Activated naive CD4-positive, alpha-beta T cell treated with Interleukin-2 at 50 U/mL for 16 hours (primary cell): ENCODE data around the gene FAM83G.

Source experiments
- DNase-seq: peaks from one replicate; pipeline ENCODE4 v3.0.0-alpha.2; 2020

Gene FAM83G

DNA sequence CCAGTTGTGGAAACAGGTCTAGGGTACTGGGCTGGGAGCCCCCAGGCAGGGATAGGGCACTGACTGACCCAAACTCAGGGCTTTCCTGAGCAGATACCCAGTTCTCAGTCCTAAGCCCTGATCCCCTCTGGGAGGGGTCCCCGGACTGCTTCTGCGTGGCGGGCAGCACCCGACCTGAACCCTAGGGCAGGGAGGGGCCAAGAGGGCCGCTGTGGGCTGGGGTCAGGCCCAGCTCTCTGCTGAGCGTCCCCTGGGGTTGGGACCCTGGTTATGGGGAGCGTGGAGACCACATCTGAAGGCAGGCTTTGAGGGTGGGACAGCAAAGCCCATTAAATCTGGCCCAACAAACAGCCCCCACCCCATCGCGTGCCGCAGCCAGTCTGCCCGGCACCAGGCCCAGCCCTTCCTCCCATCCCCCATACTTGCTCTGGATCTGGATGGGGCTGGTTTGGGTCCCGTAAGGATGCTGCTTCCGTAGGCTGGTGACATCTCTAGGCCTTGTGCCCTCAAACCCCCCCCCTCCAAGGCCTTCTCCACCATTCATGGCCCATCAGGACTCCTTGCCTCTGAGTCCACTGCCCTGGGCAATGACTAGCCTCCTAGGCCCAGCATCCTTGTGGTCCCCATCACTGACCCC lies 691 bp upstream of the FAM83G start:
- DNase-seq = no peak

- DNase-seq = peak; percentile 58
Observed at GRCh38 chr17:19003543-19004420, 782 bp downstream of the FAM83G start.

GRCh38 chr17:19002805-19003542 lies 1.6 kb downstream of the FAM83G start:
- DNase-seq = no peak

DNA sequence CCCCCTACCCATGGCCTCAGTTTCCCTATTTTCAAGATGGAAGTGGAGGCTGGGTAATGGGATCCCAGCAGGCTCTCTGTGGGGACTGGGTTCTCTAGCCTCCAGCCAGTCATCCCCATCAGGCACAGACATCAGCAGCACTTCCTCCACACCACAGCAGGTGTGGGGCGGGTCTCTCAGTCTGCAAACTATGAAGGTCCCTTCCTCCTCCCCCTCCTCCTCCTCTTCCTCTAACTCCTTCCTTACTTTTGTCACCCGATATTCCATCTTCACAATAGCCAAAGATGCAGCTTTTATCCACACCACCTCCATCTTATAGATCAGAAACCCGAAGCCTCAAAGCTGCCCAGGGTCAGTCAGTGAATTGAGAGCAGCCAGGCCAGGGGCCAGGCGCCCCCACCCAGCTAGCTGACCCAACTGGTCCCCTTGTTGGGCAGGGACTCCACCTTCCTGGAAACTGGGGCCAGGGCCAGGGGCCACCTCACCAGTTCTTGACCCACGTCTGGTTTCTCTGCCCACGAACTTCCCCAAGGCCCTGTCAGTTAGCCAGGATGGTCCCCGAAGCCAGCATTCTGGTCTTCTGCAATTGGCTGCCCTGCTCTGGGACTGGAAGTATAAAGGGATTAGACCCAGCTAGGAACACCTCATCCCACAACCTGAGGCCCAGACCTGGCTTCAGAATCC lies 2.5 kb downstream of the FAM83G start:
- DNase-seq = no peak

DNA sequence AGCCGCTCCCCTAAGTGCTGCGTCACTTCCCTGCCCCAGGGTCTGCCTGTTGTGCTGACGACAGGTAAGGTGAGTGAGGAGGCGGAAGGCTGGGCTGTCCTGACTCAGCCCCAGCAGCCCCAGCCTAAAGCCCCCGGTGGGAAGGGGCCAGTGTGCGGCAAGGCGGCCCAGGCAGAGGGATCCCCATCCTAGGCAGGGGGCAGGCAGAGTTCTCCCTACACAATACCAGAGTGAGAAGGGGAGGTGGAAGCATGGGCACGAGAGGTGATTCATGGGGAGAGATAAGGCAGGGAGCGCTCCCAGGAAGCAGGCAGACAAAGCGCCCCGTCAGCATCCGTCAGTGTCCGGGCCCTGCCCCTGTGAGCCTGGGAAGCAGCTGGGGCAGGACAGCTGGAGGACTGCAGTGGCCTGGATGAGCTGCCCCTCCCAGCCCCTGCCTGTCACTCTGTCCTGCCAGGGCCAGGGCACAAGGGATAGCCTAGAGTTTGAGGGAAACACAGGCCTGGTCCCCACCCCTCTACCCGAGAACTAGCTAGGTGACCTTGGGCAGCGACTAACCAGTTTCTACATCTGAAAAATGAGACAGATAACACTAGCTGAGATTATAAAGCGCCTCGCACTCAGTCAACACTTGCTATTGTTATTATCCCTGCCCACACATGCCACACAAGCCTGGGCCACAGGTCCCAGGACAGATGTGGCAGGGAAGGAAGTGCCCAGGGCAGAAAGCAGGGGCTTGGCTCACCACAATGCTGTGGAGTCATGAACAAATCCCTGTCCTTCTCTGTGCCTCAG lies 3.8 kb downstream of the FAM83G start:
- no peak for DNase-seq

GRCh38 chr17:18999911-19000310 lies 4.7 kb downstream of the FAM83G start:
- DNase-seq = no peak

DNA sequence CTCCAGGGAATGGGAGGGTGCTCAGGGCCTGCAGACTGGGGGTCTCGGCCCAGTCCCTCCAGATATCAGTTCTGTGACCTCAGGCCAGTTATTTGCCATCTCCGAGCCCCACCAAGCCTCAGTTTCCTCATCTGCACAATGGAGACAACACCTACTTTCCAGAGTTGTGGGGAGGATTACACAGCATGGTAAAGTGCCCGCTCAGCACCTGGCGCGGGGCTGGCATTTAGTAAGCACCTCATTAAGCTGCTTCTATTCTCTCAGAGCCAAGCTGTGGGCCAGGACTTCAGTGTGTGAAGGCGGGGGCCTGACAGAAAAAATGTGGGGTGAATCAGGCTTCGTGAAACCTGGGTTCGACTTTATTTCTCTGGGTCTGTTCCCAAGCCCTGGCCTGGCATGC lies 5.2 kb downstream of the FAM83G start:
- DNase-seq = no peak

DNA sequence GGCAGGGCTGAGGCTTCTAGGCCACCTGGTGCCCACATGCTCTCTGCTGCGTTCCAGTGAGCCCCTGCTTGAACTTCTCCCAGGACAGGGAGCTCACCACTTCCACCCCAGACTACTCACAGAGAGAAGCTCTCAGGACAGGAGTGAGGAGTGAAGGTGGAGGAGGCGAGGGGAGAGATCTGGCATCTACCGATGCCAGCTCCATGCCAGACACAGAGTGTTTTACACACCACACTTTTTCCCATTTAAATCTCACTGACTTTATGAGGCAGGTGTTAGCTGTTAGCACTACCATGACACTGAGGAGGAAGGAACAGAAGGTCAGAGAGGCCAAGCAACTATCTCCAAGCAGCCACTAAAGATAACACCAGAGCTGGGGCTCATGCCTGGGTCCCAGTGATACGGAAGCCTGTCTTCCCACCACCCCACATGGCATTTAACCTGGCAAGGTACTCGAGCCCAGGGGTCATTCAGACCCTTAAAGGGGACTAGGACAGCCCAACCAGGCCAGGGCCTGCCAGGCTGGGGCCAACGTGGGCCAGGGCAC lies 6.8 kb downstream of the FAM83G start:
- DNase-seq = no peak

GRCh38 chr17:18996458-18996857 lies 8.1 kb downstream of the FAM83G start:
- no peak for DNase-seq

DNA sequence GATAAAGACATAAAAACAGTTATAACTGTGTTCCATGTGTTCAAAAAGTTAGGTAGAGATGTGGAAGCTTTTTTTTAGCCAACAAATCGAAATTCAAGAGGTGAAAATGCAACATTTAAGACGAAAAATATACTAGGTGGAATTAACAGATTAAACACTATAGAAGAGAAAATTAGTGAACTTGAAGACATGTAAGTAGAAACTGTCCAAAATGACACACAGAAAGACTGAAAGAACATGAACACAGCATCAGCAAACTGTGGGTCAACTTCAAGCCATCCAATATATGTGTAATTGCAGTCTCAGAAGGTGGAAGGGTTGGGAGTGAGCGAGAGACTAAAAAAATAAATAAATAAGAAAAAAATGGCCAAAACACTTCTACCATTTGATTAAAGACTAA lies 9.3 kb downstream of the FAM83G start:
- no peak for DNase-seq

DNA sequence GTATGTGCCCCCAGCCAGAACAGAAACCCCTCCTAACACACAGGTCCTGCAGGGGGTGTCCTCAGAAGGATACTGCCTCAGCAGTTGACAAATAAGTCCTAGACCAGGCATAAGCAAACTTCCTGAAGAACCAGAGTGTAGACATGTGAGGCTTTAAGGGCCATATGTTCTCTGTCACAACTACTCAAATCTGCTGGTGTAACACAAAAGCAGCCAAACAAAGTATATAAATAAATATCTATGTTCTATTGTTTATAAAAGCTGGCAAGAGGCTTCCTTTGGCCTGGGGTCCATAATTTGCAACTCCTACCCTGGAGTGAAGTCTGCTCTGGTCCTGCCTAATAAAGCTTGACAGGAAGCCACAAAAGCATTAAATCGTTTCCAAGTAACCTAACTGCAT lies 9.9 kb downstream of the FAM83G start:
- no peak for DNase-seq

DNA sequence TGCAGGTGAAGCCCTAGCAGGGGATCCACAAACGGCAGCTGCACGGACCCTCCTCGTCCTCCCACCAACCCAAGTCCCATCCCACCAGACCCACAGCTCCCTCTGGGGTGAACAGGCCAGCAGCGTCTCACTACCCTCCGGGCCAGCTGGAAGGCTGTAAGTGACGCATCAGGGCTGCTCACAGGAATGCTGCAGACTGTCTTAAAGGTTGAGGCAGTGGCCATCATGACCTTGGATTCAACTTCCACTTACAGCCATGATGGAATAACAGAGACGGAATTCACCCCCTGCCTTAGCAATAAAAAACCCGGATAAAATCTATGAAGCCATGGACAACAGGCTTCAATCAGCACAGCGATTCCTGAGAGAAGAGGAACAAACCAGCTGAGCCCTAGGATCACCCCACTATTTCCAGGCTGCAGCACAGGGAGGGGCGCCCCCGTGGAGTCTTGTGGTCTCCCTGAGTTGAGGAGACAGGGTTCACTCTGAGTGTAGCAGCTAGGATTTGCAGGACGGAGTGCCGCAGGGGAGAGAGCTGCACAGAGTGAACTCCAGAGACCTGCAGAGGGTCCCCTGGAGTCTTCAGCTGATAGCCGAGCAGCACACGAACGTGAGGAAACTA lies 10.5 kb downstream of the FAM83G start:
- no peak for DNase-seq

GRCh38 chr17:18992454-18993130 lies 12.0 kb downstream of the FAM83G start:
- DNase-seq = no peak

DNA sequence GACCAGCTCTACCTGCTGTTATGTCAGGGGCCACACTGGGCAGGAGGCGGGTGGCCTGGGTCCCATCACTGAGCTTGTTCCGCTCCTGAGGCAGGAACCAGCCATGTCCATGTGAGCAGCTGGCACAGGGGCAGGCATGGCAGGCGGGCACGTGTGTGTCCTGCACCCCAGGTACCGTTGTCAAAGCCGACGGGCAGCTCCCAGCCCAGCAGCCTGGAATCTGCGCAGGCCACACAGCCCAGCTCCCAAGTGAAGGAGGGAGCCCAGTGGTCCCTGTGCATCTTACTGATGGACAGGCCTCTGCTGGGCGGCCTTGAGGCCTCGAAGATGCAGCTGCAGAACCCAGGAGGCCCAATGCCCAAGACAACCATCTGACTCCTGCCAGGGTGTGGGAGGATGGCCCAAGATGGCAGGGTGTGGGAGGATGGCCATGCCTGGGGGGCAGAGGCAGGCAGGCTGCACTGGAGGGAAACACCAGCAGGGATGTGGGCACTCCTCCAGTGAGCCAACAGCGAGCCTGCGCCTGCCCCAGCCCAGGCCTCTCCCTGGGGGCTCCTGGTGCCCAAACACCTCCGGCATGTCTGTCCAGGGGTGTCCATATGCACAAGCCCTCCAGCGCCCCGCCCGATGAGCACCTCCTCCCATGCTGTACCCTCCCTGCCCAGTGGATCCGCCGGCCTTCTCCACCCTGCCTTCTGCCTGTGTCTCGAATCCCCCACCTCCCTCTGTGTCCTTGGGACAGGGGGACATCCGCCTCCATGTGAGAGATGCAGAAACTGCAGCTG lies 12.8 kb downstream of the FAM83G start:
- no peak for DNase-seq

- DNase-seq = no peak
Observed at GRCh38 chr17:18990331-18990730, 14.2 kb downstream of the FAM83G start.

GRCh38 chr17:18988546-18989173 lies 15.9 kb downstream of the FAM83G start:
- DNase-seq = no peak

DNA sequence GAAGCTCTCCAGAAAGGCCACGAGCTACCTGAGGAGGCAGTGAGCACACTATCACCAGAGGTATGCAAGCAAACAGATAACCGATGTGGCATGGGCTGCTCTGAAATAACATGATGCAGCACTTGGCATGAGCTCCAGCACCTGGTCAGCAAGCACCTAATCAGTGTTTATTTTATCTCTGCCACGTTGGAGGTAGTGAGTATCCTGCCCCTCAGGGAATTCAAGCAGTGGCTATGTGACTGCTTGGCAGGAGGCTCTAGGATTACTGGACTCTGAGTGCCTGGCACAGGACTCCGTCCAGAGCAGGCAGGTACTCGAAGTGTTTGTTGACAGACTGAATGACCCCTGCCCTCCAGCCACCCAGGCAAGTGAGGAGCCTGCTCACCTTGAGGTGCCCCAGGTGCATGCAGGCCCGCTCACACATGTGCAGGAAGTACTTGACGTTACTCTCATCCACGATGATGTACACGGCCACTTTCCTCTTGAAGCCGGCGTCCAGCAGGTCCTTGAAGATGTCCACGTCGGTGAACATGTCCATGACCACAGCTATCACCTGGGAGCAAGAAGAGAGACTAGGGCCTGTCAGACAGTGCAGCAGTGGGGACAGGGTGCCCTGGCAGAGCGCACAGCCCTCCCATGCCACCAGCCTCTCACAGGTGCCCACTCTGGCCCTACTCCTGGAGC lies 16.6 kb downstream of the FAM83G start:
- no peak for DNase-seq

- DNase-seq = no peak
Observed at GRCh38 chr17:18987230-18987610, 17.3 kb downstream of the FAM83G start.
